Erythroblast (primary cell): ENCODE measurements around the gene MARCHF9.

Experiments
- GATA1 ChIP-seq: IDR thresholded peaks from 2 replicates; pipeline ENCODE4 v1.6.1; 2011; ENCODE audit warnings: low read depth, mild to moderate bottlenecking, control low read depth, low read length, moderate library complexity
- POLR2A ChIP-seq: IDR thresholded peaks from 2 replicates; pipeline ENCODE4 v1.6.1; 2011; ENCODE audit warnings: mild to moderate bottlenecking, low read length

- TF ChIP-seq POLR2A (no peak), GATA1 (no peak)
Observed at GRCh38 chr12:57735198-57735855, 19.6 kb upstream of the MARCHF9 start.
